Measurements from ENCODE around the gene KCP.

KCP gene

GRCh38 chr7:128869944-128870285 is 40.6 kb downstream of the KCP start:
- no peak for DNase-seq

GRCh38 chr7:128869138-128869943 is 41.2 kb downstream of the KCP start:
- DNase-seq = peak; percentile 84

- no peak for DNase-seq
Observed at GRCh38 chr7:128868624-128869137, 41.8 kb downstream of the KCP start.

GRCh38 chr7:128867842-128868623 is 42.5 kb downstream of the KCP start:
- DNase-seq = no peak

GRCh38 chr7:128867241-128867640 is 43.3 kb downstream of the KCP start:
- no peak for DNase-seq

GRCh38 chr7:128865996-128866877 is 44.3 kb downstream of the KCP start:
- DNase-seq = no peak

- DNase-seq = no peak
Observed at GRCh38 chr7:128865303-128865702, 45.2 kb downstream of the KCP start.

- DNase-seq = peak; percentile 56
Observed at GRCh38 chr7:128863433-128863989, 47.0 kb downstream of the KCP start.

- DNase-seq = peak; percentile 98
Observed at GRCh38 chr7:128862571-128863432, 47.7 kb downstream of the KCP start, which contains the start of gene ATP6V1F. TSS of gene ATP6V1F (plus strand) at chr7:128862856. CDS start at chr7:128862905, 49 bp downstream.

- no peak for DNase-seq
Observed at GRCh38 chr7:128861957-128862570, 48.4 kb downstream of the KCP start.

- no peak for DNase-seq
Observed at GRCh38 chr7:128860158-128861073, 50.1 kb downstream of the KCP start.

- DNase-seq = no peak
Observed at GRCh38 chr7:128859232-128860157, 51.0 kb downstream of the KCP start.

- DNase-seq = no peak
Observed at GRCh38 chr7:128858380-128859231, 51.9 kb downstream of the KCP start.

- DNase-seq = no peak
Observed at GRCh38 chr7:128856001-128856718, 54.3 kb downstream of the KCP start.

GRCh38 chr7:128855559-128855958 is 55.0 kb downstream of the KCP start:
- no peak for DNase-seq

GRCh38 chr7:128854396-128854795 is 56.1 kb downstream of the KCP start:
- no peak for DNase-seq

- DNase-seq = no peak
Observed at GRCh38 chr7:128853799-128854198, 56.7 kb downstream of the KCP start.
